Measurements from ENCODE around the gene LYPD6. TPM values are rescaled to one million over a fixed set of nuclear protein-coding genes. Genes with fewer than 3 reads are reported as not detected.

LYPD6 gene
- total and polyA plus RNA-seq, 4 donors, result 0.15 to 0.42 (median 0.23) TPM

GRCh38 chr2:149489452-149489851, 159.1 kb downstream of the LYPD6 start:
- H3K9me3 ChIP-seq (ENCODE audit: control insufficient read depth in 4 of 4, low read length in 3 of 4), result no peaks in the 10 kb centered on the region
- H3K4me3 ChIP-seq (ENCODE audit: low read depth in 1 of 3, low read length in 3 of 3), result no peak overlapping the region
- 61% methylated on average over 11 of the region's 11 CpGs for WGBS
- H3K36me3 ChIP-seq (ENCODE audit: control insufficient read depth in 4 of 4, insufficient read depth in 3 of 4, low read depth in 1 of 4, low read length in 3 of 4), result no peaks in the 10 kb centered on the region
- no peaks in the 10 kb centered on the region for H3K4me1 ChIP-seq (ENCODE audit: control insufficient read depth in 4 of 4, insufficient read depth in 4 of 4, low read length in 3 of 4)
- no peak for TF ChIP-seq SP1 (IDR thresholded peaks at IDR 0.05)
- TF ChIP-seq REST (IDR thresholded peaks at IDR 0.05), result no peak
- TF ChIP-seq YY1 (IDR thresholded peaks at IDR 0.05), result no peak
- TF ChIP-seq NR2F2 (IDR thresholded peaks at IDR 0.05), result no peak
- TF ChIP-seq RXRA (IDR thresholded peaks at IDR 0.05), result no peak
- no peak for TF ChIP-seq FOXA2 (IDR thresholded peaks at IDR 0.05)
- TF ChIP-seq MAX (IDR thresholded peaks at IDR 0.05), result no peak
- TF ChIP-seq GABPA (IDR thresholded peaks at IDR 0.05 in 1 of 2, conservative IDR thresholded peaks at IDR 0.05 in 1 of 2), result no peak
- no peak for TF ChIP-seq ATF3 (IDR thresholded peaks at IDR 0.05)
- TF ChIP-seq HNF4G (IDR thresholded peaks at IDR 0.05), result no peak
- no peak for TF ChIP-seq EGR1 (IDR thresholded peaks at IDR 0.05; ENCODE audit: low read depth in 2 of 2)
- TF ChIP-seq JUND (IDR thresholded peaks at IDR 0.05), result no peak
- TF ChIP-seq FOXA1 (IDR thresholded peaks at IDR 0.05), result no peak
- TF ChIP-seq ZBTB33 (IDR thresholded peaks at IDR 0.05), result no peak
- no peak for TF ChIP-seq HNF4A (conservative IDR thresholded peaks at IDR 0.05)
- no peak for TF ChIP-seq TAF1 (conservative IDR thresholded peaks at IDR 0.05)
- no peak for TF ChIP-seq RAD21 (IDR thresholded peaks at IDR 0.05)
- peaks cover 0 to 3% (median 0%) of the 10 kb centered on the region in 4 donors for H3K27me3 ChIP-seq (ENCODE audit: control insufficient read depth in 4 of 4, insufficient read depth in 4 of 4, low read length in 3 of 4)
- no peak overlapping the region for H3K27ac ChIP-seq (ENCODE audit: low read depth in 1 of 2, low read length in 2 of 2)
- no peak overlapping the region for H3K9ac ChIP-seq (ENCODE audit: low read depth in 1 of 2, low read length in 2 of 2)
- DNase-seq (ENCODE audit: low spot score), result no peak

GRCh38 chr2:149490296-149490695, 159.9 kb downstream of the LYPD6 start:
- no peak for DNase-seq (ENCODE audit: low spot score)
- Histone ChIP-seq H3K4me3 (ENCODE audit: low read depth in 1 of 3, low read length in 3 of 3) (no peak overlapping the region), H3K27ac (ENCODE audit: low read depth in 1 of 2, low read length in 2 of 2) (no peak overlapping the region), H3K9me3 (ENCODE audit: control insufficient read depth in 4 of 4, low read length in 3 of 4) (no peaks in the 10 kb centered on the region), H3K27me3 (ENCODE audit: control insufficient read depth in 4 of 4, insufficient read depth in 4 of 4, low read length in 3 of 4) (peaks cover 0 to 3% (median 0%) of the 10 kb centered on the region in 4 donors), H3K4me1 (ENCODE audit: control insufficient read depth in 4 of 4, insufficient read depth in 4 of 4, low read length in 3 of 4) (no peaks in the 10 kb centered on the region), H3K36me3 (ENCODE audit: control insufficient read depth in 4 of 4, insufficient read depth in 3 of 4, low read depth in 1 of 4, low read length in 3 of 4) (no peaks in the 10 kb centered on the region), H3K9ac (ENCODE audit: low read depth in 1 of 2, low read length in 2 of 2) (no peak overlapping the region)
- WGBS, result 14% methylated on average over 3 of the region's 3 CpGs
- TF ChIP-seq RAD21 (IDR thresholded peaks at IDR 0.05) (peak; percentile 51 to 55), NR2F2 (IDR thresholded peaks at IDR 0.05) (no peak)

Data from liver (tissue), 9 donors.